Purkinje cell (primary cell): ENCODE data around the gene HILPDA. TPM values are rescaled to one million over a fixed set of nuclear protein-coding genes. Genes with fewer than 3 reads are reported as not detected.

Experiments
- polyA plus RNA-seq: library from polyadenylated mRNA; unstranded; fragments of >200 nt; fragmentation: Nextera tagmentation; gene quantifications from 2 replicates; pipeline ENCODE4 v1.2.1, GENCODE V29; 2014

HILPDA gene, protein sequence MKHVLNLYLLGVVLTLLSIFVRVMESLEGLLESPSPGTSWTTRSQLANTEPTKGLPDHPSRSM
- 3.2 and 9.1 TPM in 2 replicates for polyA plus RNA-seq

GRCh38 chr7:128455543-128456254 is at the start of gene HILPDA:
Gene HILPDA, plus strand, starts transcription at chr7:128455878. Its CDS starts 1,391 bp downstream, at chr7:128457269.

DNA sequence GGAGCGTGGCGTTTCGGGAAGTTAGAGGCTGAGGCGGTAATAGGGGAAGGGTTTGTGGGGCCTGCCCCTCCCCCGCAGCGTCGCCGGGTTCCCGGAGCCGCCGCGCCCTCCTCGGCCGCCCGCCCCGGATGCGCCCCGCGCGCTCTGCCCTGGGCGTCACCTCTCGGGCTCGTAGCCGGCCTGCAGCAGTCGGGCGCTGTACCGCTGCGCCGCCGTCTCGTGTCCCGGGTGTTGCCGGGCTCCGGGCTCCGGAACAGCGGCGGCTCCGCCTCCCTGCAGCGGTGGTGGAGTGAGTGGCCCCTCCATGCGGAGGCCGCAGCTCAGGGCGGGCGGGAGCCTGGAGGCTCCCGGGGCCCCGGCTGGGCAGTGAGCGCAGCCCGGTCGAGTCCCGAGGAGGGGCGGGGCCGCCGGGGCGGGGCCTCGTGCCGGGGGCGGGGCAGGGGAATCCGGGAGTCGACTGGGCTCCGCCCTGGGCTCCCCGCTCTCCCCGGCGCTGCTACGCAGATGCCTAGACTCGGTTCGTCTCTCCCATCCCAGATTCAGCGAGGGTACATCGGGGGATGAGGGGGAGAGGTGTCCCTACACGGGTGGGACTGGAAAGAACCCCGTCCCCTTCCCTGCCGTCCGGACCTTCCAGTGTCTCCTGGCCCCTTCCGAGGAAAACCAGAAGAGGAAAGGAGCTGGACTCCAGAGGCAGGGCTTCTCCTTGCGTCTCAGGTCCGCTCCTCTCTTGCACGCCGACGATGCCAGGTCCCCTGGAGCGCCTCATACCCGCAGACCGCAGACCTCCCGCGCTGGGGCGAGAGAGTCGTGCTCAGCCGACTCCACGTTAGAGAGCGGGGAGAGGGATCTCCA is 45.9 kb upstream of the HILPDA start, which contains the start of gene IMPDH1:
Gene IMPDH1 (minus strand): TSS at position 387 of the 855 bp plus-strand sequence. CDS start 81 bp downstream, at position 306.

DNA sequence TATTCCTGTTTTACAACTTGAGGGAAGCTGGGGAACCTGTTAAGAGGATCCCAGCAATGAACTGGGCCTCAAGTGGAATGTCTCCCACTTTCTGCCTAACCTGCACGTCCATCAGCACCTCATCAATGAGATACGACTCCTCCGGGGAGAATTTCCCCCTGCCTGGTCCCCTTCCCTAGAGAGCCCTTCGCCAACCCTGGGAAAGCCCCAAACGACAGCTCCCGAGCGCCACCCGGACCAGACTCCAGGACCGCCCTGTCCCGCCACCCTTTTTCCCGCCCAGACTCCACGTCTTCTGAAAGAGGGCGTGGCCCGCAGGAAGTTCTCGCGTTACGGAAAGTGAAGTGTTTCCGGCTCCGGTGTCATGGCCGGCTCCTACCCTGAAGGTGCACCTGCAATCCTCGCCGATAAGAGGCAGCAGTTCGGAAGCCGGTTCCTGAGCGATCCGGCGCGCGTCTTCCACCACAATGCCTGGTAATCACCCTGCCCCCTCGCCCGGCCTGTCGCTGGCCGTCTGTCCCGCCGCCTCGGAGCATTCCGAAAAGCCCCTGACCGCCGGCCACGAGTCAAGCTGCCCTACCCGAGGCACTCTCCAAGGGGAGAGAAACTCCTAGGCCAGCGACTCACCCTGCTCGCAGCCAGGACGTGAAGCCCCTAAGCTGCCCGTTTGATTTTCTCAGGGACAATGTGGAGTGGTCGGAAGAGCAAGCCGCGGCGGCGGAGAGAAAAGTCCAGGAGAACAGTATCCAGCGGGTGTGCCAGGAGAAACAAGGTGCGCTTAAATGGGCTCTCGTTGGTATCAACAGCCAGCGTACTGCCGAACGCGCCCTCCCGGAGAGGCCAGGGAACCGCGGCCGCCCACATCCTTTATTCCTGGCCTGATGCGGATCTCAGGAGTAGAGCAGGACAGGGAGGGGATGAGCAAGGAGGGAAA is 21.0 kb downstream of the HILPDA start, which contains the start of gene METTL2B:
Gene METTL2B (plus strand): TSS at position 347 of the 934 bp plus-strand sequence. CDS start 18 bp downstream, at position 365.

Other genes with a start within 250 kb of the HILPDA start
- not detected in 2 replicates for gene LEP, start 214.6 kb upstream of the HILPDA start, polyA plus RNA-seq
- 21.5 and 22.1 TPM in 2 replicates for gene RBM28, start 112.0 kb upstream of the HILPDA start, polyA plus RNA-seq
- gene PRRT4, start 94.2 kb upstream of the HILPDA start, polyA plus RNA-seq = 2.1 and 3.8 TPM in 2 replicates
- 1.9 and 2.6 TPM in 2 replicates for gene IMPDH1, start 45.9 kb upstream of the HILPDA start, polyA plus RNA-seq
- 5.2 and 9.9 TPM in 2 replicates for gene METTL2B, start 20.9 kb downstream of the HILPDA start, polyA plus RNA-seq
- gene GARIN1A, start 216.4 kb downstream of the HILPDA start, polyA plus RNA-seq = 0.17 TPM in 1 of 2 replicates, not detected in the other